Measurements from ENCODE around the gene DOK3.

The DOK3 gene

GRCh38 chr5:177468685-177469628 lies 40.7 kb downstream of the DOK3 start:
- no peak for DNase-seq (ENCODE audit: low read depth in 1 of 2, low spot score in 1 of 2)
- TF ChIP-seq, protein P1, sequence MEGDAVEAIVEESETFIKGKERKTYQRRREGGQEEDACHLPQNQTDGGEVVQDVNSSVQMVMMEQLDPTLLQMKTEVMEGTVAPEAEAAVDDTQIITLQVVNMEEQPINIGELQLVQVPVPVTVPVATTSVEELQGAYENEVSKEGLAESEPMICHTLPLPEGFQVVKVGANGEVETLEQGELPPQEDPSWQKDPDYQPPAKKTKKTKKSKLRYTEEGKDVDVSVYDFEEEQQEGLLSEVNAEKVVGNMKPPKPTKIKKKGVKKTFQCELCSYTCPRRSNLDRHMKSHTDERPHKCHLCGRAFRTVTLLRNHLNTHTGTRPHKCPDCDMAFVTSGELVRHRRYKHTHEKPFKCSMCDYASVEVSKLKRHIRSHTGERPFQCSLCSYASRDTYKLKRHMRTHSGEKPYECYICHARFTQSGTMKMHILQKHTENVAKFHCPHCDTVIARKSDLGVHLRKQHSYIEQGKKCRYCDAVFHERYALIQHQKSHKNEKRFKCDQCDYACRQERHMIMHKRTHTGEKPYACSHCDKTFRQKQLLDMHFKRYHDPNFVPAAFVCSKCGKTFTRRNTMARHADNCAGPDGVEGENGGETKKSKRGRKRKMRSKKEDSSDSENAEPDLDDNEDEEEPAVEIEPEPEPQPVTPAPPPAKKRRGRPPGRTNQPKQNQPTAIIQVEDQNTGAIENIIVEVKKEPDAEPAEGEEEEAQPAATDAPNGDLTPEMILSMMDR (IDR thresholded peaks at IDR 0.05; ENCODE audit: insufficient read depth, low read length), result no peak
- TF ChIP-seq SPI1 (IDR thresholded peaks at IDR 0.05; ENCODE audit: borderline replicate concordance, low read depth), result no peak
- TF ChIP-seq GABPA (IDR thresholded peaks at IDR 0.05; ENCODE audit: low read depth), result no peak
- TF ChIP-seq POLR2AphosphoS5 (IDR thresholded peaks at IDR 0.05; ENCODE audit: low read depth), result no peak
- TF ChIP-seq, protein P2, sequence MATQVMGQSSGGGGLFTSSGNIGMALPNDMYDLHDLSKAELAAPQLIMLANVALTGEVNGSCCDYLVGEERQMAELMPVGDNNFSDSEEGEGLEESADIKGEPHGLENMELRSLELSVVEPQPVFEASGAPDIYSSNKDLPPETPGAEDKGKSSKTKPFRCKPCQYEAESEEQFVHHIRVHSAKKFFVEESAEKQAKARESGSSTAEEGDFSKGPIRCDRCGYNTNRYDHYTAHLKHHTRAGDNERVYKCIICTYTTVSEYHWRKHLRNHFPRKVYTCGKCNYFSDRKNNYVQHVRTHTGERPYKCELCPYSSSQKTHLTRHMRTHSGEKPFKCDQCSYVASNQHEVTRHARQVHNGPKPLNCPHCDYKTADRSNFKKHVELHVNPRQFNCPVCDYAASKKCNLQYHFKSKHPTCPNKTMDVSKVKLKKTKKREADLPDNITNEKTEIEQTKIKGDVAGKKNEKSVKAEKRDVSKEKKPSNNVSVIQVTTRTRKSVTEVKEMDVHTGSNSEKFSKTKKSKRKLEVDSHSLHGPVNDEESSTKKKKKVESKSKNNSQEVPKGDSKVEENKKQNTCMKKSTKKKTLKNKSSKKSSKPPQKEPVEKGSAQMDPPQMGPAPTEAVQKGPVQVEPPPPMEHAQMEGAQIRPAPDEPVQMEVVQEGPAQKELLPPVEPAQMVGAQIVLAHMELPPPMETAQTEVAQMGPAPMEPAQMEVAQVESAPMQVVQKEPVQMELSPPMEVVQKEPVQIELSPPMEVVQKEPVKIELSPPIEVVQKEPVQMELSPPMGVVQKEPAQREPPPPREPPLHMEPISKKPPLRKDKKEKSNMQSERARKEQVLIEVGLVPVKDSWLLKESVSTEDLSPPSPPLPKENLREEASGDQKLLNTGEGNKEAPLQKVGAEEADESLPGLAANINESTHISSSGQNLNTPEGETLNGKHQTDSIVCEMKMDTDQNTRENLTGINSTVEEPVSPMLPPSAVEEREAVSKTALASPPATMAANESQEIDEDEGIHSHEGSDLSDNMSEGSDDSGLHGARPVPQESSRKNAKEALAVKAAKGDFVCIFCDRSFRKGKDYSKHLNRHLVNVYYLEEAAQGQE (IDR thresholded peaks at IDR 0.05; ENCODE audit: insufficient replicate concordance, low read depth), result no peak
- no peak overlapping the region for H3K27ac ChIP-seq (replicated peaks)
- H3K27me3 ChIP-seq (ENCODE audit: insufficient read depth, poor library complexity, severe bottlenecking), result no peaks in the 10 kb centered on the region
- no peak overlapping the region for H3K4me3 ChIP-seq (replicated peaks; ENCODE audit: insufficient read depth, low read length)

GRCh38 chr5:177468329-177468684 lies 41.3 kb downstream of the DOK3 start:
- H3K27me3 ChIP-seq (ENCODE audit: insufficient read depth, poor library complexity, severe bottlenecking), result no peaks in the 10 kb centered on the region
- TF ChIP-seq, protein P2 (IDR thresholded peaks at IDR 0.05; ENCODE audit: insufficient replicate concordance, low read depth), result no peak
- TF ChIP-seq GABPA (IDR thresholded peaks at IDR 0.05; ENCODE audit: low read depth), result no peak
- TF ChIP-seq POLR2AphosphoS5 (IDR thresholded peaks at IDR 0.05; ENCODE audit: low read depth), result no peak
- TF ChIP-seq, protein P1 (IDR thresholded peaks at IDR 0.05; ENCODE audit: insufficient read depth, low read length), result no peak
- no peak for TF ChIP-seq SPI1 (IDR thresholded peaks at IDR 0.05; ENCODE audit: borderline replicate concordance, low read depth)
- H3K27ac ChIP-seq (replicated peaks), result no peak overlapping the region
- H3K4me3 ChIP-seq (replicated peaks; ENCODE audit: insufficient read depth, low read length), result no peak overlapping the region
- DNase-seq (ENCODE audit: low read depth in 1 of 2, low spot score in 1 of 2), result no peak

GRCh38 chr5:177467436-177467835 lies 42.2 kb downstream of the DOK3 start:
- TF ChIP-seq, protein P2 (IDR thresholded peaks at IDR 0.05; ENCODE audit: insufficient replicate concordance, low read depth), result no peak
- no peak for TF ChIP-seq POLR2AphosphoS5 (IDR thresholded peaks at IDR 0.05; ENCODE audit: low read depth)
- TF ChIP-seq GABPA (IDR thresholded peaks at IDR 0.05; ENCODE audit: low read depth), result no peak
- no peak for TF ChIP-seq SPI1 (IDR thresholded peaks at IDR 0.05; ENCODE audit: borderline replicate concordance, low read depth)
- TF ChIP-seq, protein P1 (IDR thresholded peaks at IDR 0.05; ENCODE audit: insufficient read depth, low read length), result no peak
- Histone ChIP-seq H3K4me3 (replicated peaks; ENCODE audit: insufficient read depth, low read length) (no peak overlapping the region), H3K27me3 (ENCODE audit: insufficient read depth, poor library complexity, severe bottlenecking) (no peaks in the 10 kb centered on the region), H3K27ac (replicated peaks) (no peak overlapping the region)
- DNase-seq (ENCODE audit: low read depth in 1 of 2, low spot score in 1 of 2), result no peak
